Heart left ventricle (tissue), 13 donors: ENCODE results near the gene TMTC2.

Experiments used
- POLR2A ChIP-seq, 2 donors: fragments of 450-650 bp; IDR thresholded peaks; one replicate each; pipeline ENCODE4 v1.6.1; 2017; ENCODE audit warnings: antibody characterized with exemption in 2 of 2, mild to moderate bottlenecking in 2 of 2, moderate library complexity in 2 of 2
- TF ChIP-seq, protein P1 (sequence below), 12 donors: fragments of 200-600 bp; sonication (generic) in 4 of 12; IDR thresholded peaks; one replicate each; pipeline versions ENCODE4 v1.5.0 to v1.8.0; 2018 to 2022; ENCODE audit warnings: antibody characterized with exemption in 12 of 12, mild to moderate bottlenecking in 5 of 12
- donor health status: ischemic (EF 13 %, LVEDD 7.1; RV severe dilation, severe dysfunction).
- donor health status: DM: no; HTN: yes; CAD: no.
- donor health status: DM: no; HTN: no; CAD: no.
- donor health status: ischemic (EF 25% LVEDD 6.9; RV normal size, moderate dysfunction).
- donor health status: ischemic (EF 25% LVEDD 5.7; RV mildly dilated, moderate dysfunction).
- donor health status: ischemic (EF 35%, LVEDD 5.7; RV mildly dilated, moderate dysfunction).
- donor health status: nonischemic (EF 11% LVEDD 7.7; RV severe dilation, severe dysfunction).
- donor health status: DM: yes; HTN: yes; CAD: no.
- donor health status: PGD.
- donor health status: ischemic (EF 29% LVEDD 5.4; RV normal size, mild dysfunction).
- donor health status: nonischemic (EF 23%, LVEDD 6.1; RV moderate dilation, normal function).

DNA sequence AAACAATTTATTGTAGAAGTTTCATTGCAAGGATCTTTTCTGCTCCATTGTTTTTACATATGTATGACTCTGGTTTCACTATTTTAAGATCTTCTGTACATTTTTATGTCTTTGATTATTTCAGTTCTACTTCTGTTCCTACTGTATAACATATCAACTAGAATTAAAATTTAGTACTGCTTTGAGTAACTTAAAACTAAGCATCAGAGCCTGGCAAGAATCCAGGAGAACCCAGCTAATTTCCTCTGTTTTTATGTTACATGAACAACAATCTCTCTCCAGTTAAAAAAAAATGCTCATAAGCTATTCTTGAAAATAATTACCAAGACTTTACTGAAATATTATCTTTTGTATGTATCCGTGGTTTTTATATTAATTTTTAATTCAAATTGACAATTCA, 370.7 kb downstream of the TMTC2 start:
- TF ChIP-seq, protein P1, sequence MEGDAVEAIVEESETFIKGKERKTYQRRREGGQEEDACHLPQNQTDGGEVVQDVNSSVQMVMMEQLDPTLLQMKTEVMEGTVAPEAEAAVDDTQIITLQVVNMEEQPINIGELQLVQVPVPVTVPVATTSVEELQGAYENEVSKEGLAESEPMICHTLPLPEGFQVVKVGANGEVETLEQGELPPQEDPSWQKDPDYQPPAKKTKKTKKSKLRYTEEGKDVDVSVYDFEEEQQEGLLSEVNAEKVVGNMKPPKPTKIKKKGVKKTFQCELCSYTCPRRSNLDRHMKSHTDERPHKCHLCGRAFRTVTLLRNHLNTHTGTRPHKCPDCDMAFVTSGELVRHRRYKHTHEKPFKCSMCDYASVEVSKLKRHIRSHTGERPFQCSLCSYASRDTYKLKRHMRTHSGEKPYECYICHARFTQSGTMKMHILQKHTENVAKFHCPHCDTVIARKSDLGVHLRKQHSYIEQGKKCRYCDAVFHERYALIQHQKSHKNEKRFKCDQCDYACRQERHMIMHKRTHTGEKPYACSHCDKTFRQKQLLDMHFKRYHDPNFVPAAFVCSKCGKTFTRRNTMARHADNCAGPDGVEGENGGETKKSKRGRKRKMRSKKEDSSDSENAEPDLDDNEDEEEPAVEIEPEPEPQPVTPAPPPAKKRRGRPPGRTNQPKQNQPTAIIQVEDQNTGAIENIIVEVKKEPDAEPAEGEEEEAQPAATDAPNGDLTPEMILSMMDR (IDR thresholded peaks at IDR 0.05), result no peak
- no peak for TF ChIP-seq POLR2A (IDR thresholded peaks at IDR 0.05)
